Astrocyte (in vitro differentiated cells and primary cell): ENCODE results near the gene KIAA1671.

Source experiments
- EZH2 ChIP-seq: IDR thresholded peaks from 2 replicates; pipeline ENCODE4 v1.6.1; 2012; ENCODE audit warnings: mild to moderate bottlenecking, low read length, inconsistent platforms; ENCODE audit not compliant: insufficient read depth
- TF ChIP-seq, protein P1 (sequence below): IDR thresholded peaks from 2 replicates; pipeline ENCODE4 v1.5.1; 2011; ENCODE audit warnings: low read depth, mild to moderate bottlenecking, inconsistent platforms, low read length, moderate library complexity; ENCODE audit not compliant: insufficient read depth

- TF ChIP-seq, protein P1, sequence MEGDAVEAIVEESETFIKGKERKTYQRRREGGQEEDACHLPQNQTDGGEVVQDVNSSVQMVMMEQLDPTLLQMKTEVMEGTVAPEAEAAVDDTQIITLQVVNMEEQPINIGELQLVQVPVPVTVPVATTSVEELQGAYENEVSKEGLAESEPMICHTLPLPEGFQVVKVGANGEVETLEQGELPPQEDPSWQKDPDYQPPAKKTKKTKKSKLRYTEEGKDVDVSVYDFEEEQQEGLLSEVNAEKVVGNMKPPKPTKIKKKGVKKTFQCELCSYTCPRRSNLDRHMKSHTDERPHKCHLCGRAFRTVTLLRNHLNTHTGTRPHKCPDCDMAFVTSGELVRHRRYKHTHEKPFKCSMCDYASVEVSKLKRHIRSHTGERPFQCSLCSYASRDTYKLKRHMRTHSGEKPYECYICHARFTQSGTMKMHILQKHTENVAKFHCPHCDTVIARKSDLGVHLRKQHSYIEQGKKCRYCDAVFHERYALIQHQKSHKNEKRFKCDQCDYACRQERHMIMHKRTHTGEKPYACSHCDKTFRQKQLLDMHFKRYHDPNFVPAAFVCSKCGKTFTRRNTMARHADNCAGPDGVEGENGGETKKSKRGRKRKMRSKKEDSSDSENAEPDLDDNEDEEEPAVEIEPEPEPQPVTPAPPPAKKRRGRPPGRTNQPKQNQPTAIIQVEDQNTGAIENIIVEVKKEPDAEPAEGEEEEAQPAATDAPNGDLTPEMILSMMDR, result no peak
- TF ChIP-seq EZH2, result no peak
Measured at GRCh38 chr22:25096638-25097405, 144.3 kb downstream of the KIAA1671 start.
